Glutamatergic neuron (in vitro differentiated cells): Measurements from ENCODE around the gene ZNF648. TPM values are rescaled to one million over a fixed set of nuclear protein-coding genes. Genes with fewer than 3 reads are reported as not detected.

Experiments
- DNase-seq: peaks from one replicate; pipeline ENCODE4 v3.0.0; 2022
- H3K27ac Mint-ChIP-seq: one replicate; pipeline ENCODE4 v1.8.0; 2020; ENCODE audit warnings: mild to moderate bottlenecking, mixed read lengths, inconsistent platforms; ENCODE audit not compliant: unreplicated experiment
- H3K27me3 Mint-ChIP-seq: one replicate; pipeline ENCODE4 v1.8.0; 2020; ENCODE audit warnings: mild to moderate bottlenecking, moderate library complexity, mixed read lengths, inconsistent platforms; ENCODE audit not compliant: unreplicated experiment
- H3K36me3 Mint-ChIP-seq: one replicate; pipeline ENCODE4 v1.8.0; 2020; ENCODE audit warnings: mild to moderate bottlenecking, mixed read lengths, inconsistent platforms; ENCODE audit not compliant: unreplicated experiment
- H3K4me1 Mint-ChIP-seq: one replicate; pipeline ENCODE4 v1.8.0; 2020; ENCODE audit warnings: mild to moderate bottlenecking, low read depth, mixed read lengths, inconsistent platforms; ENCODE audit not compliant: unreplicated experiment
- H3K4me3 Mint-ChIP-seq: one replicate; pipeline ENCODE4 v1.8.0; 2020; ENCODE audit warnings: mild to moderate bottlenecking, mixed read lengths, inconsistent platforms; ENCODE audit not compliant: unreplicated experiment
- H3K9me3 Mint-ChIP-seq: one replicate; pipeline ENCODE4 v1.8.0; 2020; ENCODE audit warnings: mild to moderate bottlenecking, moderate library complexity, mixed read lengths, inconsistent platforms; ENCODE audit not compliant: unreplicated experiment
- long read RNA-seq: library from polyadenylated mRNA; unstranded; transcript quantifications from one replicate; pipeline ENCODE4 v2.0.0, GENCODE V29; 2020; ENCODE audit not compliant: unreplicated experiment
- total RNA-seq: library from RNA; stranded (reverse); fragmentation: NEBNext Ultra II Directional; extraction: Animal tissue kit (Norgen Biotek cat#: 25700); gene quantifications from one replicate; pipeline ENCODE4 v1.2.1, GENCODE V29; 2021; ENCODE audit not compliant: unreplicated experiment
- TF ChIP-seq, protein P1 (sequence below): fragments of 200-600 bp; sonication (generic); IDR thresholded peaks from one replicate; pipeline ENCODE4 v1.5.0; 2021; ENCODE audit not compliant: partially characterized antibody, unreplicated experiment

The ZNF648 gene, protein sequence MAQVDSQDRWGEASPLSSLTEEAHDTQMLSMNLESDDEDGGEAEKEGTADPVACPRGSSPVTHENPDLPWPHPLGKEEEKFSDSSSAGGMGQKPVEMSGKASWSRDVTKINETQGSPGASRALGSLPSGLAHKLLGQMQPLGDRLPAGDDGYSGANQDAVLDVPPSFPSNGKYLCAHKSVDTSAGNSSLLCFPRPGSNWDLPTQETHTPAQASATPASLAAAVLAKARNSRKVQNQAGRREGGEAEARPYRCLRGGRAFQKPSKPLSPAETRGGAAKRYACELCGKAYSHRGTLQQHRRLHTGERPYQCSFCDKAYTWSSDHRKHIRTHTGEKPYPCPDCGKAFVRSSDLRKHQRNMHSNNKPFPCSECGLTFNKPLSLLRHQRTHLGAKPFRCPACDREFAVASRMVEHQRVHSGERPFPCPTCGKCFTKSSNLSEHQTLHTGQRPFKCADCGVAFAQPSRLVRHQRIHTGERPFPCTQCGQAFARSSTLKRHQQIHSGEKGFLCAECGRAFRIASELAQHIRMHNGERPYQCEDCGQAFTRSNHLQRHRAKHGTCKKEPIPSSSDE
- not detected for total RNA-seq
- long read RNA-seq, result 0 reads

DNA sequence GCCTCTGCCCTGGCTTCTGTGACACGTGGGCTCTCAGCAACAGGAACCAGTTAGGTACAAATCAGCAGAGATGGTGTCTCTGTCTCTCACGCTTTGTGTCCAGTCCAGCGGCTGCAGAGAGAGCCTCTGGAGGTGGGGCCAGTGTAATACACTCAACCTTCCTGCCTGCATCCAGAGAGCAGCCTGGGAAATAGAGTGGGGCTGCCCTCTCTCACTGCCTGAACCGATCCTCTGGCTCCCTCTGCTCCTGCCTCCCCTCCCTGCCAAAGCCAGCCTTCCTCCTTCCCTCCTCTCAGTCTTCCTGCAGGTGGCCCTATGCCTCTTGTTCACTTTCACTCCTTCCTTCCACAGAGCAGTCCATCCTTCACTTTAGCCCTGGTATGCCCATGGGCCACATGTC is at the start of gene ZNF648:
Gene ZNF648, minus strand, starts transcription at position 119 of the 400 bp plus-strand sequence. CDS start 3,702 bp downstream, outside the sequence.
- H3K27ac Mint-ChIP-seq, result no peak within 1 kb of the TSS
- H3K4me3 Mint-ChIP-seq, result no peak within 1 kb of the TSS
- DNase-seq, result no peak
- peaks cover 6% of the 10 kb centered on the region for H3K9me3 Mint-ChIP-seq
- peaks cover 16% of the 10 kb centered on the region for H3K36me3 Mint-ChIP-seq
- H3K27me3 Mint-ChIP-seq, result peaks cover 10% of the 10 kb centered on the region
- TF ChIP-seq, protein P1, sequence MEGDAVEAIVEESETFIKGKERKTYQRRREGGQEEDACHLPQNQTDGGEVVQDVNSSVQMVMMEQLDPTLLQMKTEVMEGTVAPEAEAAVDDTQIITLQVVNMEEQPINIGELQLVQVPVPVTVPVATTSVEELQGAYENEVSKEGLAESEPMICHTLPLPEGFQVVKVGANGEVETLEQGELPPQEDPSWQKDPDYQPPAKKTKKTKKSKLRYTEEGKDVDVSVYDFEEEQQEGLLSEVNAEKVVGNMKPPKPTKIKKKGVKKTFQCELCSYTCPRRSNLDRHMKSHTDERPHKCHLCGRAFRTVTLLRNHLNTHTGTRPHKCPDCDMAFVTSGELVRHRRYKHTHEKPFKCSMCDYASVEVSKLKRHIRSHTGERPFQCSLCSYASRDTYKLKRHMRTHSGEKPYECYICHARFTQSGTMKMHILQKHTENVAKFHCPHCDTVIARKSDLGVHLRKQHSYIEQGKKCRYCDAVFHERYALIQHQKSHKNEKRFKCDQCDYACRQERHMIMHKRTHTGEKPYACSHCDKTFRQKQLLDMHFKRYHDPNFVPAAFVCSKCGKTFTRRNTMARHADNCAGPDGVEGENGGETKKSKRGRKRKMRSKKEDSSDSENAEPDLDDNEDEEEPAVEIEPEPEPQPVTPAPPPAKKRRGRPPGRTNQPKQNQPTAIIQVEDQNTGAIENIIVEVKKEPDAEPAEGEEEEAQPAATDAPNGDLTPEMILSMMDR, result no peak
- peaks cover 4% of the 10 kb centered on the region for H3K4me1 Mint-ChIP-seq

DNA sequence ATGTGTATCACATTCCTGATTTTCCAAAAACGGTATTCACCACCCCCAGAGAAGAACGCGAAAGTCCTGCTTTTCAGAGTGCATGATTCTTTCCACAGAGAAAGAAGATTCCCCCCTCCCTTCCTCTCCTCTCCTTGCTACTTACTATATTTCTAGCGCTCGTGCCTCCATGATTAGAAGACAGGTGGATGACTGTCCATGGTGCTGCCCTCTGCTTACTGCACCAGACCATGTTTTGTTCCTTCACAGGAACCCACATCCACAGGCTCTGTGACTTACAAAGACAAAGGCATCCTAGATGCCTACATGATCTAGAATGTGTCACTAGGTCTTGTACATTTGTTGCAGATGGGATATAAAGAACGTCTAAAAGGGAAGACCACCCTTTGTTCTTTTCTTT is 49.1 kb upstream of the ZNF648 start:
- H3K9me3 Mint-ChIP-seq, result no peaks in the 10 kb centered on the region
- no peak overlapping the region for H3K4me3 Mint-ChIP-seq
- peaks cover 8% of the 10 kb centered on the region for H3K36me3 Mint-ChIP-seq
- TF ChIP-seq, protein P1, result no peak
- H3K4me1 Mint-ChIP-seq, result no peaks in the 10 kb centered on the region
- no peak for DNase-seq
- no peak overlapping the region for H3K27ac Mint-ChIP-seq
- H3K27me3 Mint-ChIP-seq, result peaks cover 4% of the 10 kb centered on the region

DNA sequence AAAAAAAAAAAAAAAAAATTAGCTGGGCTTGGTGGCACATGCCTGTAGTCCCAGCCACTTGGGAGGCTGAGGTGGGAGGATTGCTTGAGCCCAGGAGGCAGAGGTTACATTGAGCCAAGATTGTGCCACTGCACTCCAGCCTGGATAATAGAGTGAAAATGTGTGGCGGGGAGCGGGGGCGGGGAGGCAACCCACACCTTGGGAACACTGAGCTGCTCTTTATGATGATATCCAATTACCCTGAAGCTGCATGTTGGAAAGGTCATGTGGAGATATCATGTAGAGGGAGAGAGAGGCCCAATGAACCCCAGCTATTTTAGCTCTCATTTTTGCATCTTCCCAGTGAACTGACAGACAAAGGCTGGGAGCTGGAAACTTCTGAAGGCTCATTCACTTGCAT is 48.3 kb upstream of the ZNF648 start:
- Mint-ChIP-seq H3K9me3 (no peaks in the 10 kb centered on the region), H3K27ac (no peak overlapping the region), H3K27me3 (peaks cover 4% of the 10 kb centered on the region), H3K4me1 (no peaks in the 10 kb centered on the region), H3K4me3 (no peak overlapping the region), H3K36me3 (peaks cover 8% of the 10 kb centered on the region)
- TF ChIP-seq, protein P1, result no peak
- no peak for DNase-seq

DNA sequence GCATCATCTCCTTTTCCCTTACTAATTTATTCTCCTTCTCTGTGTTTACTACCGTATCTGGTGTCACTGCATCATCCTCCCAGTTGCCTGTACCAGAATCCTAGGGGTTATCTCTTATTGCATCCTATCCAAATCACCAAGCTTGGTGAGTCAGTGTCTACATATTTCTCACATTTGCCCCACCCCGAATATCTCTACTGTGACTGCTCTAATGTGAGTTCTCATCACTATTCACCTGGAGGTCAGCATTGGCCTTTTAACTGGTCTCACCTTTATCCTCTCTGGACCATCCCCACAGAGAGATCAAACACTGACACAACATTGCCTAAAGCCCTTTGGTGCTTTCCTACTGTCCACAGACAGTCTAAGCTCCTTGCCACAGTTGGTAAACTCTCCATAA is 45.7 kb upstream of the ZNF648 start:
- DNase-seq, result no peak
- H3K4me1 Mint-ChIP-seq, result no peaks in the 10 kb centered on the region
- H3K36me3 Mint-ChIP-seq, result peaks cover 8% of the 10 kb centered on the region
- no peak overlapping the region for H3K4me3 Mint-ChIP-seq
- TF ChIP-seq, protein P1, result no peak
- peaks cover 2% of the 10 kb centered on the region for H3K27me3 Mint-ChIP-seq
- H3K27ac Mint-ChIP-seq, result no peak overlapping the region
- no peaks in the 10 kb centered on the region for H3K9me3 Mint-ChIP-seq

DNA sequence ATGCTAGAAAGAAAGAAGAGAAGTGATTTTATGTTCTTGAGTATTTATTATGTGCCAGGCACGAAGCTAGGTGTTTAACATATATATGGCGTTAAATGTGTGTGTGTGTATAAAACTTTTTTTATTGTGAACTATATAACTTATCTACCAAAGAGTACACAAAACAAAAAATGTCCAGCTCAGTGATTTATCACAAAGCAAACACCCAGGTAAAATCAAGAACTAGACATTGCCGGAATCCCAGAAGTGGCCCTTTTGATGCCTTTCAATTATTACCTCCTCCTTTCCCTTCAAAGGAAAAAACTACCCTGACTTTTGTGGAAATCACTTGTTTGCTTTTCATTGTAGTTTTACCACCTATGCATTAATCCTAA is 40.5 kb upstream of the ZNF648 start:
- no peak overlapping the region for H3K4me3 Mint-ChIP-seq
- DNase-seq, result no peak
- H3K27me3 Mint-ChIP-seq, result peaks cover 2% of the 10 kb centered on the region
- TF ChIP-seq, protein P1, result no peak
- no peak overlapping the region for H3K27ac Mint-ChIP-seq
- H3K36me3 Mint-ChIP-seq, result peaks cover 4% of the 10 kb centered on the region
- no peaks in the 10 kb centered on the region for H3K4me1 Mint-ChIP-seq
- H3K9me3 Mint-ChIP-seq, result no peaks in the 10 kb centered on the region
